Anterior cingulate cortex (tissue), 58 donors: ENCODE measurements around the gene UNC13A.

ENCODE experiments used
- DNase-seq, 58 donors: peaks; one replicate each; lab custom pipeline; 2025; lab: John Stamatoyannopoulos, UW

The UNC13A gene

GRCh38 chr19:17687857-17688784, at the start of gene UNC13A:
TSS of gene UNC13A (minus strand) at chr19:17688354. CDS start at chr19:17688199, 155 bp downstream.
- peak in 53 of 58 donors; percentile 6 to 80 (median 47) for DNase-seq

- DNase-seq: no peak
Measured at GRCh38 chr19:17737690-17738153, 49.6 kb upstream of the UNC13A start.

DNA sequence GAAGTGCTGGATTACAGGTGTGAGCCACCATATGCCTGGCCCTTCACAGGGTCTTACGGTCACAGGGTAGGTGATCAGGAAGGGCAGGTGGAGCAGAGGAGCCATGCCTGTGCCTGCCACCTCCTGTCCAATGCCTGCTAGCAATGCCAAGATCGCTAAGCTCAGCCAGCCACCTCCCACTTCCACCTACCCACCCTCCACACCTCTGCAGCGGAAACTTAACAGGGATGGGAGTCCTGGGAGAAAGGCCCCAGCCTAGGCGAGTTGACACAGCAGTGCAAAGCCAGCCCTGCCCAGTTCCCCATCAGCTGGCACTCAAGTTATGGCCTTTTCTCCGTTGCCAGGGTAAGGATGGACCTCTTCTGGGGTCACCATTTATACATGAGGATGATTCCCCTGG, 47.3 kb upstream of the UNC13A start:
- DNase-seq: no peak

GRCh38 chr19:17734146-17734545, 46.0 kb upstream of the UNC13A start:
- DNase-seq: no peak

- no peak for DNase-seq
Measured at GRCh38 chr19:17733127-17733526, 45.0 kb upstream of the UNC13A start.

DNA sequence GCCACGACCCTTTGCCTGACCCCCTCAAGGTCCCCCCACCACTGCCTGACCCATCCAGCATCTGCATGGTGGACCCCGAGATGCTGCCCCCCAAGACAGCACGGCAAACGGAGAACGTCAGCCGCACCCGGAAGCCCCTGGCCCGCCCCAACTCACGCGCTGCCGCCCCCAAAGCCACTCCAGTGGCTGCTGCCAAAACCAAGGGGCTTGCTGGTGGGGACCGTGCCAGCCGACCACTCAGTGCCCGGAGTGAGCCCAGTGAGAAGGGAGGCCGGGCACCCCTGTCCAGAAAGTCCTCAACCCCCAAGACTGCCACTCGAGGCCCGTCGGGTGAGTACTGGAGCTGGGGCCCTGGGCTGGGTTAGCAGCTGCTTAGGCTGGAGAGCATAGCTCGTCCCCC, 39.7 kb upstream of the UNC13A start:
- DNase-seq: no peak

DNA sequence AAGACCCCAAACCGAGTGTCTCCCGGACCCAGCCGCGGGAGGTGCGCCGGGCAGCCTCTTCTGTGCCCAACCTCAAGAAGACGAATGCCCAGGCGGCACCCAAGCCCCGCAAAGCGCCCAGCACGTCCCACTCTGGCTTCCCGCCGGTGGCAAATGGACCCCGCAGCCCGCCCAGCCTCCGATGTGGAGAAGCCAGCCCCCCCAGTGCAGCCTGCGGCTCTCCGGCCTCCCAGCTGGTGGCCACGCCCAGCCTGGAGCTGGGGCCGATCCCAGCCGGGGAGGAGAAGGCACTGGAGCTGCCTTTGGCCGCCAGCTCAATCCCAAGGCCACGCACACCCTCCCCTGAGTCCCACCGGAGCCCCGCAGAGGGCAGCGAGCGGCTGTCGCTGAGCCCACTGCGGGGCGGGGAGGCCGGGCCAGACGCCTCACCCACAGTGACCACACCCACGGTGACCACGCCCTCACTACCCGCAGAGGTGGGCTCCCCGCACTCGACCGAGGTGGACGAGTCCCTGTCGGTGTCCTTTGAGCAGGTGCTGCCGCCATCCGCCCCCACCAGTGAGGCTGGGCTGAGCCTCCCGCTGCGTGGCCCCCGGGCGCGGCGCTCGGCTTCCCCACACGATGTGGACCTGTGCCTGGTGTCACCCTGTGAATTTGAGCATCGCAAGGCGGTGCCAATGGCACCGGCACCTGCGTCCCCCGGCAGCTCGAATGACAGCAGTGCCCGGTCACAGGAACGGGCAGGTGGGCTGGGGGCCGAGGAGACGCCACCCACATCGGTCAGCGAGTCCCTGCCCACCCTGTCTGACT, 39.0 kb upstream of the UNC13A start:
- DNase-seq: no peak

GRCh38 chr19:17726136-17726741, 38.1 kb upstream of the UNC13A start:
- DNase-seq: peak in 1 of 58 donors; percentile 5

DNA sequence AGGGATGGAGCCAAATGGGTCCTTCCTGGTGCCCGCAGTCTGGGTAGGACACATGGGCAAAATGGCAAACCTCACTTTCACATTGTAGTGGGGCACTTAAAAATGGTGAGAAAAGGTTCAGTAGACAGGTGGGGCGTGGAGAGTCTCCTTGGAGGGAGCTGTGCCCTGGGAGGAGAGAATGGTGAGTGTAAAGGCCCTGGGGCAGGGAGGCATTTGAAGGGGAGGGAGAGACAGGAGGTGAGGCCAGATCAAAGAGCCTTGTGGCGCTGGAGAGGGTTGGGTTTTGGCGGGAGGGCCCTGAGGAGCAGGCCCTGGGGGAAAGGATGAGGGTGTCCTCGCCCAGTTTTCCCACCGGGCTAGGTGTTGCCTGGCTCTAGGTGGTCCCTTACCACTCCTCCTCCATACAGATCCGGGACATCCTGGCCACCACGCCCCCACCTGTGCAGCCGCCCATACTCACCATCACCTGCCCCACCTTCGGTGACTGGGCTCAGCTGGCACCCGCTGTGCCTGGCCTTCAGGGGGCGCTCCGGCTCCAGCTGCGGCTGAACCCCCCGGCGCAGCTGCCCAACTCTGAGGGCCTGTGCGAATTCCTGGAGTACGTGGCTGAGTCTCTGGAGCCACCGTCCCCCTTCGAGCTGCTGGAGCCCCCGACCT, 37.4 kb upstream of the UNC13A start:
- no peak for DNase-seq

- DNase-seq: no peak
Measured at GRCh38 chr19:17724655-17725054, 36.5 kb upstream of the UNC13A start.

- DNase-seq: no peak
Measured at GRCh38 chr19:17722655-17723240, 34.6 kb upstream of the UNC13A start.

GRCh38 chr19:17721821-17722220, 33.7 kb upstream of the UNC13A start:
- DNase-seq: peak in 8 of 58 donors; percentile 2 to 49 (median 10)

DNA sequence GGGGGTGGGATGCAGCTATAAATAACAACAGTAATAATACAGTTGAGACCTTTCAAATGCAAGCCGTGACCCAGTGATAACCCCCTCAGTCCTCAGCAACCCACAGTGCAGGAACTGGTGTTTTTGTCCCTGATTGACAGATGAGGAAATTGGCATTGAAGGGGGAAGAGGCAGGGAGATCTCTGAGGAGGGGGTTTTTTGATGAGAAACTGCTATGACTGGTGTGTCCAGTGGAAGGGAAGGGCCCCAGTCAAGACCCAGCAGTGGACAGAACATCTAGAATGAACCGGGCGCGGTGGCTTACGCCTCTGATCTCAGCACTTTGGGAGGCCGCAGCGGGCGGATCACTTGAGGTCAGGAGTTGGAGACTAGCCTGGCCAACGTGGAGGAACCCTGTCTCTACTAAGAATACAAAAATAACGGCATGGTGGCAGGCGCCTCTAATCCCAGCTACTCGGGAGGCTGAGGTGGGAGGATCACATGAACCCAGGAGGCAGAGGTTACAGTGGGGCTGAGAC, 33.0 kb upstream of the UNC13A start:
- no peak for DNase-seq

DNA sequence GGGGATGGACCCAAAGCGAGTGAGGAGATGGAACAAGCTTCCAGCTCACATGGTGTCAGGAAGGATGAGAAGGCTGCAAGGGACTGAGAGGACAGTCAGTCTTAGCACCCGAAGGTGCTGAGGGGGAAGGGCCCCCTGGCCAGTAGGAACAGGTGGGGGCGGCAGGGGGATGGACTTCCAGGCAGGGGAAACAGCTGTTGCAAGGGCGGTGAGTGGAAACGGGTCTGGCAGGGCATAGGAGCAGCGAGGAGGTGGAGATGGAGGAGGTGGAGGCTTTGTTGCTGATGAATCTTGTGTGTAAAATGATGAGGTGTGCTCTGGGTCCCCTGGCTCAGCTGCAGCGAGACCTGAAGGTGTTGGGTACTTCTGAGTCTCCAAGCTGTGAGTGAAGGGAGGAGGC, 32.3 kb upstream of the UNC13A start:
- DNase-seq: peak in 12 of 58 donors; percentile 12 to 66 (median 34)

DNA sequence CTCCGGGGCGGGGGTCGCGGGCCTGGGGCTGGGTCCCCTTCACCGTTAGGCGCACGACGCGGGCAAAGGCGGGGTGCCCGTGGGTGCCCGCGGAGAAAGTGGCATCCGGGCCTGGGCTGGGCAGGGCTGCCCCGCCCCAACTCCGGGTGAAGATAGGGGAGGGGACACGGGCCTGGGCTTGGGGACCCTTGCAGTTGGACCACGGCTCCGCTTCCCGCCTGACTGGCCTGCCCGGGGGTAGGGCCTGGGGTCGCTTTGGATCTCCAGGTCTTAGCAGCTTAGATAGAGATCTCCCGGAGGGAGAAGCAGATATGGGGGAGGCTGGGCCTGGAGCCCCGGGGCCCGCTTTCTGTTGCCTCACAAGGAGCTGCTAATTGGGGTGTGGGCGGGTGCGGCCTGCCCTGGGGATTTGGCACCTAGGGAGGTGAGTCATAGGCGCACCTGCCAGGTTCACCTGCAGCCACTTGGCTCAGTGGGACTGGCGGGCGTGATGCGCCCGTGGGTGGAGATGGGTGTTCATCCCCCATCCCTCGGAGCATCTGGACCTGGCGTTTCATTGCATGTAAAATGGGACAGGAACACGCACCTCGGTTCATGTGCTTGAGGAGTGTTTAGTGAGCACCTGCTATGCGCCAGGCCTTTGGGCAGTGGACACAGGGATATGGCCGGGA, 31.7 kb upstream of the UNC13A start:
- peak in 5 of 58 donors; percentile 12 to 30 (median 28) for DNase-seq

GRCh38 chr19:17718947-17719711, 31.0 kb upstream of the UNC13A start, which contains the start of gene MAP1S:
TSS of gene MAP1S (plus strand) at chr19:17719480. CDS start at chr19:17719503, 23 bp downstream.
- peak in 44 of 58 donors; percentile 8 to 68 (median 38) for DNase-seq

- DNase-seq: no peak
Measured at GRCh38 chr19:17718550-17718946, 30.4 kb upstream of the UNC13A start.

GRCh38 chr19:17716309-17716929, 28.3 kb upstream of the UNC13A start:
- no peak for DNase-seq
